PFSK-1 (cell line): ENCODE results near the gene PTPRN2.

ENCODE experiments used
- FOXP2 ChIP-seq: optimal IDR thresholded peaks from 2 replicates; pipeline ENCODE3; 2011; ENCODE audit warnings: borderline replicate concordance, control low read depth, inconsistent platforms; ENCODE audit not compliant: insufficient read depth; ENCODE audit errors: extremely low read length, extremely low read depth
- POLR2AphosphoS5 ChIP-seq: IDR thresholded peaks from 2 replicates; pipeline ENCODE4 v1.6.1; 2012; ENCODE audit warnings: low read depth, mild to moderate bottlenecking, control low read depth, low read length, moderate library complexity
- SIN3A ChIP-seq: IDR thresholded peaks from 2 replicates; pipeline ENCODE4 v1.6.1; 2012; ENCODE audit warnings: mild to moderate bottlenecking, low read length, moderate library complexity, borderline replicate concordance; ENCODE audit not compliant: insufficient read depth
- TF ChIP-seq, protein P1 (sequence below), 2 experiments: IDR thresholded peaks; 2 replicates each; pipeline versions ENCODE4 v1.6.1 to v1.8.0; 2011 to 2012; ENCODE audit warnings: low read depth in 2 of 2, low read length in 2 of 2, control low read depth in 1 of 2, inconsistent platforms in 1 of 2, mild to moderate bottlenecking in 1 of 2, moderate library complexity in 1 of 2; ENCODE audit not compliant: insufficient read depth in 1 of 2

DNA sequence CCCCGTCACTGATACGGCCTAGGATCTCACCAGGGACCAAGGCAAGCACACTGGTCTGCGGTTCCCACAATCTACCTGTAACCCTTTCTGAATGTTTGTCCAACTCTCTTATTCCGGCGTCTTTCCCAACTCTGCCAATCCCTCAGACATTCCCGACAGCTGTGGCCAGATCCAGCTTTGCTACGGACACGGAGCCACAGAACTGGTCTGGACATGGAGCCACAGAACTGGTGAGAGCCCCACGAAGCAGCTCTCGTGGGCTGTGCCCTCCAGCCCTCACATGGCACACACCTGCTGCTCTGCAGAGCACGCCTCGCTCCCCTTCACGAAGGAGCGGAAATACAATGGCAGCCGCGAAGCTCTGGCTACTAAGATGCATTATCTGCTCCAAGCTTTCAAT is 874.0 kb downstream of the PTPRN2 start:
- TF ChIP-seq SIN3A (no peak), POLR2AphosphoS5 (no peak), FOXP2 (no peak)
- TF ChIP-seq, protein P1, sequence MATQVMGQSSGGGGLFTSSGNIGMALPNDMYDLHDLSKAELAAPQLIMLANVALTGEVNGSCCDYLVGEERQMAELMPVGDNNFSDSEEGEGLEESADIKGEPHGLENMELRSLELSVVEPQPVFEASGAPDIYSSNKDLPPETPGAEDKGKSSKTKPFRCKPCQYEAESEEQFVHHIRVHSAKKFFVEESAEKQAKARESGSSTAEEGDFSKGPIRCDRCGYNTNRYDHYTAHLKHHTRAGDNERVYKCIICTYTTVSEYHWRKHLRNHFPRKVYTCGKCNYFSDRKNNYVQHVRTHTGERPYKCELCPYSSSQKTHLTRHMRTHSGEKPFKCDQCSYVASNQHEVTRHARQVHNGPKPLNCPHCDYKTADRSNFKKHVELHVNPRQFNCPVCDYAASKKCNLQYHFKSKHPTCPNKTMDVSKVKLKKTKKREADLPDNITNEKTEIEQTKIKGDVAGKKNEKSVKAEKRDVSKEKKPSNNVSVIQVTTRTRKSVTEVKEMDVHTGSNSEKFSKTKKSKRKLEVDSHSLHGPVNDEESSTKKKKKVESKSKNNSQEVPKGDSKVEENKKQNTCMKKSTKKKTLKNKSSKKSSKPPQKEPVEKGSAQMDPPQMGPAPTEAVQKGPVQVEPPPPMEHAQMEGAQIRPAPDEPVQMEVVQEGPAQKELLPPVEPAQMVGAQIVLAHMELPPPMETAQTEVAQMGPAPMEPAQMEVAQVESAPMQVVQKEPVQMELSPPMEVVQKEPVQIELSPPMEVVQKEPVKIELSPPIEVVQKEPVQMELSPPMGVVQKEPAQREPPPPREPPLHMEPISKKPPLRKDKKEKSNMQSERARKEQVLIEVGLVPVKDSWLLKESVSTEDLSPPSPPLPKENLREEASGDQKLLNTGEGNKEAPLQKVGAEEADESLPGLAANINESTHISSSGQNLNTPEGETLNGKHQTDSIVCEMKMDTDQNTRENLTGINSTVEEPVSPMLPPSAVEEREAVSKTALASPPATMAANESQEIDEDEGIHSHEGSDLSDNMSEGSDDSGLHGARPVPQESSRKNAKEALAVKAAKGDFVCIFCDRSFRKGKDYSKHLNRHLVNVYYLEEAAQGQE (IDR thresholded peaks at IDR 0.05; ENCODE audit: insufficient read depth in 1 of 2, low read depth in 2 of 2, low read length in 2 of 2) = no peak
